Endodermal cell (in vitro differentiated cells): ENCODE results near the gene PALLD. TPM values are rescaled to one million over a fixed set of nuclear protein-coding genes. Genes with fewer than 3 reads are reported as not detected.

Source experiments
- DNase-seq: peaks from one replicate; pipeline ENCODE4 v3.0.0-alpha.2; 2017
- H3K27ac ChIP-seq: 2 replicates; pipeline ENCODE4 v1.5.1; 2013; ENCODE audit warnings: mild to moderate bottlenecking, low read depth, low read length, moderate library complexity
- H3K27me3 ChIP-seq: 2 replicates; pipeline ENCODE4 v1.6.1; 2013; ENCODE audit warnings: mild to moderate bottlenecking, low read length, moderate library complexity; ENCODE audit not compliant: insufficient read depth, control insufficient read depth, poor library complexity, severe bottlenecking
- H3K36me3 ChIP-seq: 2 replicates; pipeline ENCODE4 v1.7.0; 2013; ENCODE audit warnings: mild to moderate bottlenecking, low read length, moderate library complexity; ENCODE audit not compliant: control insufficient read depth, insufficient read depth
- H3K4me1 ChIP-seq: one replicate; pipeline ENCODE4 v1.7.0; 2013; ENCODE audit warnings: low read length; ENCODE audit not compliant: control insufficient read depth, insufficient read depth
- H3K4me3 ChIP-seq: 2 replicates; pipeline ENCODE4 v1.5.1; 2013; ENCODE audit warnings: mild to moderate bottlenecking, low read length, moderate library complexity
- H3K9ac ChIP-seq: 2 replicates; pipeline ENCODE4 v1.6.1; 2013; ENCODE audit warnings: mild to moderate bottlenecking, low read length, moderate library complexity; ENCODE audit not compliant: poor library complexity, severe bottlenecking; ENCODE audit errors: extremely low read depth
- H3K9me3 ChIP-seq: 2 replicates; pipeline ENCODE4 v1.6.1; 2013; ENCODE audit warnings: mild to moderate bottlenecking, low read length, moderate library complexity; ENCODE audit not compliant: control insufficient read depth
- H3K27ac Mint-ChIP-seq: 2 replicates; pipeline ENCODE4 v1.8.0; 2020; ENCODE audit warnings: mixed read lengths
- H3K27me3 Mint-ChIP-seq: 2 replicates; pipeline ENCODE4 v1.8.0; 2021; ENCODE audit warnings: mild to moderate bottlenecking, mixed read lengths; ENCODE audit not compliant: insufficient read depth
- H3K36me3 Mint-ChIP-seq: 2 replicates; pipeline ENCODE4 v1.8.0; 2020; ENCODE audit warnings: low read depth, mixed read lengths
- H3K4me1 Mint-ChIP-seq: 2 replicates; pipeline ENCODE4 v1.8.0; 2020; ENCODE audit warnings: mixed read lengths
- H3K4me3 Mint-ChIP-seq: 2 replicates; pipeline ENCODE4 v1.8.0; 2020; ENCODE audit warnings: mild to moderate bottlenecking, moderate library complexity, mixed read lengths
- H3K9me3 Mint-ChIP-seq: 2 replicates; pipeline ENCODE4 v1.8.0; 2020; ENCODE audit warnings: mild to moderate bottlenecking, mixed read lengths
- WGBS, 2 experiments: methylation state at CpG; one replicate each; pipeline versions ENCODE4 v1.1.5 to v1.1.7; 2013; ENCODE audit warnings: missing lambda C conversion rate in 2 of 2, mixed read lengths in 1 of 2; ENCODE audit not compliant: insufficient coverage in 1 of 2, insufficient read length in 1 of 2; 5-methylcytosine and 5-hydroxymethylcytosine counted together
- total RNA-seq, 2 donors: library from RNA; stranded (reverse); fragmentation: NEBNext Ultra II Directional in 1 of 2; extraction: Animal tissue kit (Norgen Biotek cat#: 25700) in 1 of 2; gene quantifications; 2 replicates in 1 of 2; 3 replicates in 1 of 2; pipeline ENCODE4 v1.2.1, GENCODE V29; 2021
- TF ChIP-seq, protein P1 (sequence below): fragments of 200-600 bp; sonication (generic); conservative IDR thresholded peaks from 2 replicates; pipeline ENCODE4 v1.5.0; 2021; ENCODE audit warnings: antibody characterized with exemption, mild to moderate bottlenecking

Gene PALLD
- total RNA-seq, 2 donors from 2014 or later: 51.8 to 86.7 TPM

DNA sequence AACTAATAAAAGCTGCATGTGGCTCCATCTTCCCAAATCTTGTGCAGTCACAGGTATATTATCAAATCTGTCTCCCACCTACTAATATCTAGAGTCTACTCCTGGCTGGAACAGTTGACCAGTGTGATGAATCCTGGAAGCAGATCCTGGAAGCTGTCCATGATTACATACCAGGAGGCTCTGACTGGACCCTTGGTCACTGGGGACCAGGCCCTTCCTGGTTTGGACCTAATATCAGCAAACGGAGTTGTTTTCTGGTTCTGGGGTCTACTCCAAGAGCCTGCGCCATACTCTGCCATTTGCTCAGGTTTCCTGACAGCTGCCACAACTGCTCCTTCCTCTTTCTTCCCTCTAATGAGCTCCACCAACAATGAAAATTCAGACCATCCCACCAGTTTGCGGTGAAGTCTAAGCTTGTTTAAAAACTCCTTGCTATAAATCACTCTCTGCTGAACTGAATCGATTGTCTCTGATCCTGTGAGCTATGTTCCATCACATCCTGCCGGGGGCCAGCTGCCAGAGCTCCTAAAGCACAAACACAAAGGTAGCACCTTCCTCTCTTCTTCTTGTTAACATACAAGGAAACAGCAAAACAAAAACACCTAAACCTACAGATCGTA, 114.2 kb downstream of the PALLD start:
- peaks cover 1% of the 10 kb centered on the region for H3K27me3 Mint-ChIP-seq
- H3K4me3 Mint-ChIP-seq: no peak overlapping the region
- Histone ChIP-seq H3K36me3 (no peaks in the 10 kb centered on the region), H3K27me3 (no peaks in the 10 kb centered on the region), H3K9me3 (no peaks in the 10 kb centered on the region), H3K9ac (no peak overlapping the region), H3K4me1 (peaks cover 11% of the 10 kb centered on the region), H3K27ac (no peak overlapping the region), H3K4me3 (no peak overlapping the region)
- DNase-seq: no peak
- no peaks in the 10 kb centered on the region for H3K36me3 Mint-ChIP-seq
- WGBS, 2 experiments: 92 to 96% methylated on average over 4 to 6 of the region's 6 CpGs
- TF ChIP-seq, protein P1, sequence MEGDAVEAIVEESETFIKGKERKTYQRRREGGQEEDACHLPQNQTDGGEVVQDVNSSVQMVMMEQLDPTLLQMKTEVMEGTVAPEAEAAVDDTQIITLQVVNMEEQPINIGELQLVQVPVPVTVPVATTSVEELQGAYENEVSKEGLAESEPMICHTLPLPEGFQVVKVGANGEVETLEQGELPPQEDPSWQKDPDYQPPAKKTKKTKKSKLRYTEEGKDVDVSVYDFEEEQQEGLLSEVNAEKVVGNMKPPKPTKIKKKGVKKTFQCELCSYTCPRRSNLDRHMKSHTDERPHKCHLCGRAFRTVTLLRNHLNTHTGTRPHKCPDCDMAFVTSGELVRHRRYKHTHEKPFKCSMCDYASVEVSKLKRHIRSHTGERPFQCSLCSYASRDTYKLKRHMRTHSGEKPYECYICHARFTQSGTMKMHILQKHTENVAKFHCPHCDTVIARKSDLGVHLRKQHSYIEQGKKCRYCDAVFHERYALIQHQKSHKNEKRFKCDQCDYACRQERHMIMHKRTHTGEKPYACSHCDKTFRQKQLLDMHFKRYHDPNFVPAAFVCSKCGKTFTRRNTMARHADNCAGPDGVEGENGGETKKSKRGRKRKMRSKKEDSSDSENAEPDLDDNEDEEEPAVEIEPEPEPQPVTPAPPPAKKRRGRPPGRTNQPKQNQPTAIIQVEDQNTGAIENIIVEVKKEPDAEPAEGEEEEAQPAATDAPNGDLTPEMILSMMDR: no peak
- no peak overlapping the region for H3K27ac Mint-ChIP-seq
- H3K4me1 Mint-ChIP-seq: peaks cover 28% of the 10 kb centered on the region
- no peaks in the 10 kb centered on the region for H3K9me3 Mint-ChIP-seq

DNA sequence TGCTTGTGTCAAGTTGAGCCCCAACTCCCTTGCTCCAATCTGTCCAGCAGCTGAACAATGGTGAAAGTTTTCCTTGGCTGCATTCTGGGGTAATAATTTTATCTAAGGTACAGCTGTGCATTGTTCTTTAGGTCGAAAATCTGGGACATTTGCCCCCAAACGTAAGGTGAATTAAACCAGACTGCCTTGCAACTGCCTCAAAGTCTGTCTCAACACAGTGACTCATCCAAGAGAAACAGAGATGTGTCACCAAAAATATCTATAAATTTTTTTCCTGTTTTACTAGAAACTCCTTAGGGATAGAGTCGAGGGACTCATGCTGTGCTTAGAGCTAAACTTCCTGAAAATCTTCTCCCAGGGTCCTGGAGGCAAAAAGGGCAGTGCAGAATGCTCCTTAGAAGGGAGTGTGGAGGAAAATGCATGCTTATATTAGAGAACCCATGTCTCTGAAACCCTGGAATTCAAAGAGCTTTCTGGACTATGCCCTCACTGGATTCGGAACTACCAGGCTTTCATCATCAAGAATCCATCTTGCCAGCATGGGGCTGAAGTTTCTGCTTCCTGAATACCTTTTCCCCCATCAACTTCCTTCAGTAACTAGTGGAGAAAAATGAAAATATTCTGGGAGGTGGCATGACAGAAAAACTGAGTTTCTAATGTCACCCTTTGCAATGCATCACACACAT, 115.7 kb downstream of the PALLD start:
- no peaks in the 10 kb centered on the region for H3K9me3 Mint-ChIP-seq
- no peak for DNase-seq
- Histone ChIP-seq H3K27ac (no peak overlapping the region), H3K27me3 (no peaks in the 10 kb centered on the region), H3K4me1 (peaks cover 13% of the 10 kb centered on the region), H3K36me3 (no peaks in the 10 kb centered on the region), H3K9ac (no peak overlapping the region), H3K4me3 (no peak overlapping the region), H3K9me3 (no peaks in the 10 kb centered on the region)
- no peak overlapping the region for H3K4me3 Mint-ChIP-seq
- 86 to 91% methylated on average over 3 to 4 of the region's 4 CpGs for WGBS, 2 experiments
- peaks cover 29% of the 10 kb centered on the region for H3K4me1 Mint-ChIP-seq
- no peak overlapping the region for H3K27ac Mint-ChIP-seq
- TF ChIP-seq, protein P1: no peak
- H3K36me3 Mint-ChIP-seq: no peaks in the 10 kb centered on the region
- H3K27me3 Mint-ChIP-seq: peaks cover 1% of the 10 kb centered on the region

GRCh38 chr4:168613869-168614268, 117.0 kb downstream of the PALLD start:
- TF ChIP-seq, protein P1: no peak
- 93 to 100% methylated on average over 4 to 5 of the region's 5 CpGs for WGBS, 2 experiments
- H3K36me3 Mint-ChIP-seq: no peaks in the 10 kb centered on the region
- H3K27me3 Mint-ChIP-seq: peaks cover 3% of the 10 kb centered on the region
- no peak overlapping the region for H3K4me3 ChIP-seq
- peaks cover 11% of the 10 kb centered on the region for H3K4me1 ChIP-seq
- H3K36me3 ChIP-seq: no peaks in the 10 kb centered on the region
- H3K9me3 ChIP-seq: no peaks in the 10 kb centered on the region
- no peak overlapping the region for H3K27ac ChIP-seq
- H3K27me3 ChIP-seq: no peaks in the 10 kb centered on the region
- DNase-seq: no peak
- H3K9ac ChIP-seq: no peak overlapping the region
- H3K27ac Mint-ChIP-seq: no peak overlapping the region
- H3K4me1 Mint-ChIP-seq: peaks cover 26% of the 10 kb centered on the region
- H3K4me3 Mint-ChIP-seq: no peak overlapping the region
- H3K9me3 Mint-ChIP-seq: no peaks in the 10 kb centered on the region
